Stimulated activated memory B cell treated with anti-CD40 and anti-IgM and Interleukin-4, amounts not matched to agents 10 μg/mL and 1 μg/mL and 100 μg/mL, for 72 hours (primary cell): ENCODE data around the gene CSMD2.

Source experiments
- ATAC-seq: fragments of 150-1000 bp; cut with Tn5 transposase; 2 replicates; pipeline ENCODE4 v1.10.0; 2021
- H3K27ac Mint-ChIP-seq: one replicate; pipeline ENCODE4 v1.8.0; 2022; ENCODE audit warnings: mild to moderate bottlenecking, mixed read lengths
- H3K27me3 Mint-ChIP-seq: one replicate; pipeline ENCODE4 v1.8.0; 2022; ENCODE audit warnings: mixed read lengths
- H3K36me3 Mint-ChIP-seq: one replicate; pipeline ENCODE4 v1.8.0; 2022; ENCODE audit warnings: mixed read lengths
- H3K4me1 Mint-ChIP-seq: one replicate; pipeline ENCODE4 v1.8.0; 2022; ENCODE audit warnings: mixed read lengths
- H3K4me3 Mint-ChIP-seq: one replicate; pipeline ENCODE4 v1.8.0; 2022; ENCODE audit warnings: mild to moderate bottlenecking, moderate library complexity, mixed read lengths
- H3K9me3 Mint-ChIP-seq: one replicate; pipeline ENCODE4 v1.8.0; 2022; ENCODE audit warnings: mixed read lengths

Gene CSMD2

GRCh38 chr1:33718186-33718585 is 446.8 kb downstream of the CSMD2 start:
- H3K27me3 Mint-ChIP-seq = peaks cover 19% of the 10 kb centered on the region
- no peaks in the 10 kb centered on the region for H3K4me1 Mint-ChIP-seq
- H3K9me3 Mint-ChIP-seq = no peaks in the 10 kb centered on the region
- no peak overlapping the region for H3K27ac Mint-ChIP-seq
- ATAC-seq = no peak
- H3K4me3 Mint-ChIP-seq = no peak overlapping the region
- H3K36me3 Mint-ChIP-seq = no peaks in the 10 kb centered on the region

- no peaks in the 10 kb centered on the region for H3K4me1 Mint-ChIP-seq
- no peak overlapping the region for H3K27ac Mint-ChIP-seq
- H3K36me3 Mint-ChIP-seq = no peaks in the 10 kb centered on the region
- no peak for ATAC-seq
- H3K9me3 Mint-ChIP-seq = no peaks in the 10 kb centered on the region
- H3K4me3 Mint-ChIP-seq = no peak overlapping the region
- peaks cover 25% of the 10 kb centered on the region for H3K27me3 Mint-ChIP-seq
Measured at GRCh38 chr1:33716976-33717688, 447.9 kb downstream of the CSMD2 start.

- Mint-ChIP-seq H3K9me3 (no peaks in the 10 kb centered on the region), H3K27ac (no peak overlapping the region), H3K4me1 (no peaks in the 10 kb centered on the region), H3K27me3 (peaks cover 35% of the 10 kb centered on the region), H3K4me3 (no peak overlapping the region), H3K36me3 (no peaks in the 10 kb centered on the region)
- ATAC-seq = no peak
Measured at GRCh38 chr1:33715195-33715811, 449.7 kb downstream of the CSMD2 start.

- no peaks in the 10 kb centered on the region for H3K4me1 Mint-ChIP-seq
- H3K9me3 Mint-ChIP-seq = no peaks in the 10 kb centered on the region
- no peak for ATAC-seq
- H3K27me3 Mint-ChIP-seq = peaks cover 35% of the 10 kb centered on the region
- no peaks in the 10 kb centered on the region for H3K36me3 Mint-ChIP-seq
- no peak overlapping the region for H3K4me3 Mint-ChIP-seq
- H3K27ac Mint-ChIP-seq = no peak overlapping the region
Measured at GRCh38 chr1:33714421-33714820, 450.6 kb downstream of the CSMD2 start.

- H3K27me3 Mint-ChIP-seq = peaks cover 35% of the 10 kb centered on the region
- no peaks in the 10 kb centered on the region for H3K36me3 Mint-ChIP-seq
- H3K27ac Mint-ChIP-seq = no peak overlapping the region
- no peaks in the 10 kb centered on the region for H3K4me1 Mint-ChIP-seq
- H3K9me3 Mint-ChIP-seq = no peaks in the 10 kb centered on the region
- ATAC-seq = no peak
- no peak overlapping the region for H3K4me3 Mint-ChIP-seq
Measured at GRCh38 chr1:33713058-33713877, 451.8 kb downstream of the CSMD2 start.

GRCh38 chr1:33712186-33712585 is 452.8 kb downstream of the CSMD2 start:
- H3K27me3 Mint-ChIP-seq = peaks cover 38% of the 10 kb centered on the region
- H3K27ac Mint-ChIP-seq = no peak overlapping the region
- ATAC-seq = no peak
- H3K4me1 Mint-ChIP-seq = no peaks in the 10 kb centered on the region
- H3K36me3 Mint-ChIP-seq = no peaks in the 10 kb centered on the region
- no peak overlapping the region for H3K4me3 Mint-ChIP-seq
- H3K9me3 Mint-ChIP-seq = no peaks in the 10 kb centered on the region

GRCh38 chr1:33711511-33711910 is 453.5 kb downstream of the CSMD2 start:
- H3K36me3 Mint-ChIP-seq = no peaks in the 10 kb centered on the region

GRCh38 chr1:33710967-33711366 is 454.1 kb downstream of the CSMD2 start:
- no peaks in the 10 kb centered on the region for H3K36me3 Mint-ChIP-seq
- H3K9me3 Mint-ChIP-seq = no peaks in the 10 kb centered on the region
- H3K4me3 Mint-ChIP-seq = no peak overlapping the region
- peaks cover 50% of the 10 kb centered on the region for H3K27me3 Mint-ChIP-seq
- ATAC-seq = no peak
- H3K27ac Mint-ChIP-seq = no peak overlapping the region
- H3K4me1 Mint-ChIP-seq = no peaks in the 10 kb centered on the region

More at GRCh38 chr1:33711511-33711910, 453.5 kb downstream of the CSMD2 start:
- no peak for ATAC-seq
- H3K9me3 Mint-ChIP-seq = no peaks in the 10 kb centered on the region
- H3K4me3 Mint-ChIP-seq = no peak overlapping the region
- no peaks in the 10 kb centered on the region for H3K4me1 Mint-ChIP-seq
- H3K27me3 Mint-ChIP-seq = peaks cover 44% of the 10 kb centered on the region
- H3K27ac Mint-ChIP-seq = no peak overlapping the region

- ATAC-seq = no peak
- Mint-ChIP-seq H3K9me3 (no peaks in the 10 kb centered on the region), H3K36me3 (no peaks in the 10 kb centered on the region), H3K4me1 (no peaks in the 10 kb centered on the region), H3K4me3 (no peak overlapping the region), H3K27ac (no peak overlapping the region), H3K27me3 (peaks cover 50% of the 10 kb centered on the region)
Measured at GRCh38 chr1:33709783-33710718, 455.0 kb downstream of the CSMD2 start.

GRCh38 chr1:33709174-33709782 is 455.8 kb downstream of the CSMD2 start:
- ATAC-seq = no peak
- H3K9me3 Mint-ChIP-seq = no peaks in the 10 kb centered on the region
- no peak overlapping the region for H3K27ac Mint-ChIP-seq
- no peak overlapping the region for H3K4me3 Mint-ChIP-seq
- peaks cover 42% of the 10 kb centered on the region for H3K27me3 Mint-ChIP-seq
- H3K36me3 Mint-ChIP-seq = no peaks in the 10 kb centered on the region
- no peaks in the 10 kb centered on the region for H3K4me1 Mint-ChIP-seq

- Mint-ChIP-seq H3K27me3 (peaks cover 22% of the 10 kb centered on the region), H3K9me3 (no peaks in the 10 kb centered on the region), H3K4me1 (no peaks in the 10 kb centered on the region), H3K36me3 (no peaks in the 10 kb centered on the region), H3K27ac (no peak overlapping the region), H3K4me3 (no peak overlapping the region)
- ATAC-seq = no peak
Measured at GRCh38 chr1:33706634-33707255, 458.3 kb downstream of the CSMD2 start.

- ATAC-seq = no peak
- H3K4me1 Mint-ChIP-seq = no peaks in the 10 kb centered on the region
- no peak overlapping the region for H3K4me3 Mint-ChIP-seq
- peaks cover 16% of the 10 kb centered on the region for H3K27me3 Mint-ChIP-seq
- no peak overlapping the region for H3K27ac Mint-ChIP-seq
- H3K36me3 Mint-ChIP-seq = no peaks in the 10 kb centered on the region
- H3K9me3 Mint-ChIP-seq = no peaks in the 10 kb centered on the region
Measured at GRCh38 chr1:33703464-33703863, 461.6 kb downstream of the CSMD2 start.

- Mint-ChIP-seq H3K27me3 (no peaks in the 10 kb centered on the region), H3K27ac (no peak overlapping the region), H3K4me1 (no peaks in the 10 kb centered on the region), H3K9me3 (peaks cover 2% of the 10 kb centered on the region), H3K4me3 (no peak overlapping the region), H3K36me3 (no peaks in the 10 kb centered on the region)
- ATAC-seq = no peak
Measured at GRCh38 chr1:33698361-33699035, 466.5 kb downstream of the CSMD2 start.

- H3K27ac Mint-ChIP-seq = no peak overlapping the region
- H3K4me1 Mint-ChIP-seq = no peaks in the 10 kb centered on the region
- ATAC-seq = no peak
- no peaks in the 10 kb centered on the region for H3K36me3 Mint-ChIP-seq
- H3K4me3 Mint-ChIP-seq = no peak overlapping the region
- H3K27me3 Mint-ChIP-seq = no peaks in the 10 kb centered on the region
- peaks cover 2% of the 10 kb centered on the region for H3K9me3 Mint-ChIP-seq
Measured at GRCh38 chr1:33697816-33698215, 467.2 kb downstream of the CSMD2 start.
